Activated CD8-positive, alpha-beta memory T cell treated with anti-CD3 and anti-CD28 coated beads, Interleukin-2, amount 50 U/mL, for 4 hours (primary cell): Measurements from ENCODE around the gene CTNNBIP1.
"Not testable (repeated sequence)": the region's sequence is repeated elsewhere in the genome, so short reads cannot be mapped to it uniquely, and the experiment has no call there.

ENCODE experiments used
- DNase-seq: peaks from one replicate; pipeline ENCODE4 v3.0.0-alpha.2; 2020

CTNNBIP1 gene

DNA sequence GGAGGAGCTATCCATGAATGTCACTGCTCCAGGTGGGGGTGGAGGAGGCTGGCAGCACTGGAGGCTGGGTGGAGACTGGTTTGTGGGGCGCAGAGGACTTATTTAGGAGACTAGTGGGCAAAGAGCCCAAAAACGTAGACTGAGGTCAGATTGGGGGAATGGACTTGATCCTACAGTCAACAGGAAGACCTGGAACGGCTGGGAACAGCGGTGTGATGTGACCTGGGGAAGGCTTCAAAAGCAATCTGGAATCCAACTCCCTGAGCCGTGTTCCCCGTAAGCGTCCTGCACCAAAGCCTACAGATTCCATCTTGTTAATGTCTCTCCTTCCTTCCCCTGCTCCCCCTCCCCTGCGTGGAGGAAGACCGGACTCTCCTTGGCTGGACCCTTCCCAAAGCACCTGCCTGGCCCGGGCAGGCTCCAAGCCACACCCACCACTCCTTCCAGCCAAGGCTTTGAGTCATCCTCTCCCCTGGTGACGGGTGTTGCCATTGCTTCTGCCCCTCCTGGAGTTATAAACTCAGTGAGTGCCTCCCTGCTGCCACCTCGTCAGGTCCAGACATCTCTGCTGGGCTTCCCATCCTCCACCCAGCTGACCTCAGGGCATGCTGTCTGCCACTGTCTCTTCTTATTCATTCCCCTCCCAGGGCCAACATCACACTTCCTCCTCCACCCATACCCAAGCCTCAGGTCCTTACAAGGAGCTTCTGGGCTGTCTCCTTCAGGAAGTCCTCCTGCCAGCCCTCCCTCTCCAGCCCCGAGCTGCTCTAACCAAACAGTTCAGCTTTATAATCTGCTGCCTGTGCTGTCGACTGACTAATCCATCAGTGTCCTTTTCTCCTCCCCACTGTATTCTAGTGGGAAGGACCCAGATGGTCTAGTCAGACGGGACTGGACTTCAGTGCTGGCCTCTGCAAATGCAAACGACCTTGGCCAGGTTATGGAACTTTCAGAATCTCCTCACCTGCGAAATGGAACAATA is 84.7 kb downstream of the CTNNBIP1 start:
- peak; percentile 45 for DNase-seq

DNA sequence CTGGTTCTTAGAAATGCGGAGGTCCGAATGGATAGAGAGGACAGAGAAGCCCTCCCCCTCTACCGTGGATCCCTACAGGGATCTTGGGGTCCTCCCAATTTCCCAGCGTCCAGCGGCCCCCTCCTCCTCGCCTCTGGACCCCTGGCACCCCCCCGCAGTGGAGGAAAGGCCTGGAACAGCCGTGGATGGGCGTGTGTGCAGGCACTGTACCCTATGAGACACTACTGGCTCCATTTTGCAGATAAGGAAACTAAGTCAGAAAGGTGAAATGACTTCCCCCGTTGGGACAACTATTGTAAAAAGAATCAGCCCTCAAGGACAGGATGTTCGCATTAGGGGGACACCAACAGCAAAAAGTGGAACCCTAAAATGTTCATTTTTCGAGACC is 85.4 kb downstream of the CTNNBIP1 start:
- no peak for DNase-seq

DNA sequence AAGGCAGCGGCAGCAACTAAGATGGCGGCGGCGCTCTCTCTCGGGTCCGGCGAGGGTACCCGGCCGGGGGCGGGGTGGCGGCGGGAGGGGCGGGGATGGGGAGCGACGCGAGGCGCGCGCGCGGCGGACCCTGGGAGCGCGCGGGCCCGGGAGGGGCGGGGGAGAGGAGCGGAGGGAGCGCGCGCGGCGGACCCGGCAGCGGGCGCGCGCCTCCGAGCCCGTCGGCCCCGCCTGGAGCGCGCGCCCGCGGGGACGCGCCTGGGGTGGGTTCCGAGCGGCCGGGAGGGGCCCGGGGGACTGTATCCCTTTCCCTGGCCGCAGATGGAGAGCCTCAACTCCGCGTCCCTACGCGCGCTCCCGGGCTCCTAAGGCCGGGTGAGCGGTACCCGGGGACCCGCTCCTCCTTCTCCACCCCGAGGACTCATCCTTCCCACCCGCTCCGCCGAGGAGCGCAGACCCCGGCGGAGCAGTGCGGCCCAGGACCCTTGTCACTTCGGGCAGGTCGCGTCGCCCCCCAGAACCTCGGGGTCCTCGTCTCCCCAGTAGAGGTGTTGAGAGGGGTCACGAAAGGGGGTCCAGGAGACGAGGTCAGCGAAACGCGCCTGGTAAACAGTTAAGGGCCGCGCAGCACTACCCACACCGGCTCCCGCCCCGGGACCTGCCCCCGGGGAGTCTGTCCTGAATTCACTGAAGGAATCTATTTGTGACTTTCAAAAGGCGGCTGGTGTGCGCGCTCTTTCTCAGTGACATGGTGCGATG is 85.9 kb downstream of the CTNNBIP1 start, which contains the start of gene CLSTN1:
TSS of gene CLSTN1 (minus strand) at position 23 of the 759 bp plus-strand sequence. CDS start 232 bp downstream, outside the sequence.
- DNase-seq = peak; percentile 90

DNA sequence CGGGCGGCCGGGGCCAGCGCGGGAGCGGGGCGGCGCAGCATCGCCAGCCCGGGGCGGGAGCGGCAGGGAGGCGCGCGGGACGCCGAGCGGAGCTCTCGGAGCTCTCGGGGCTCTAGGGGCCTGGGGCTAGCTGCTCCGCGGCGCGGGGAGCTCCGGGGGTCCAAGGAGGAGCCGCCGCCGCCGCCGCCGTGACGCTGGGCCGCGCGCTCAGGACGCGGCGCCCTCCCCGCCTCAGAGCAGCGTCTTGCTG is 86.5 kb downstream of the CTNNBIP1 start:
- no peak for DNase-seq

DNA sequence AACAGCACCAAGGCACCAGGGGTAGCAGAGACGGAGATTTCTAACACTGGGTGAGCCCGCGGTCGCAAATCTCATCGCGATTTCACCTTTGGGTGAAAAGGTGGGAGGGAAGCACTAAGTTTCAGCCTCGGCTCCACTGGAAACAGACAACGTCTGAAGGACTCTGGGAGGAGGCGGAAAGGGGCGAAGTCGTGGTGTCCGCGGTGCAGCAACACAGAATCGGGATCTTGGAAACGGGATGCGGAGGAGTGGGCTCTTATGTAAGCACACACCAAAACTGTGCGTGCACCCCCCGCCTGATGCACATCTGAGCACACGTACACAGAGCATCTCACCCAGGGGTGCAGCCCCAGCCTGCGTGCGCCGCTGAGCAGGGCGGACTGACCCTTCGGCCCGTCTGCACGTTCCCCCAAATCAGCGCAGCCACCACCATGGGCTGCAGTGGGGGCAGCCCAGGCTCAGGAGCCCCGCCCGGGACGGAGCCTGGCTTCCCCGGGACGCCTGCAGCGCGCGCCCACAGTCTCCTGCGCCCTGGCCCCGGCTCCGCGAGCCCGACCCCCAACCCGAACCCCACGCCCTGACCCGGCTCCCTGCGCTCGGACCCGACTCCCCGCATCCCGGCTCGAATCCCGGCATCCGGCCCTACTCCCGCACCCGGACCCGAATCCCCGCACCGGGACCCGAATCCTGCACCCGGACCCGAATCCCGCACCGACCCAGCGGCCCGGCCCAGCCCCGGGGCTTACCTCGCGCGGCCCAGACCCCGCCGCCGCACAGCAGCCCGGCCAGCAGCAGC is 87.0 kb downstream of the CTNNBIP1 start:
- peak; percentile 29 for DNase-seq

DNA sequence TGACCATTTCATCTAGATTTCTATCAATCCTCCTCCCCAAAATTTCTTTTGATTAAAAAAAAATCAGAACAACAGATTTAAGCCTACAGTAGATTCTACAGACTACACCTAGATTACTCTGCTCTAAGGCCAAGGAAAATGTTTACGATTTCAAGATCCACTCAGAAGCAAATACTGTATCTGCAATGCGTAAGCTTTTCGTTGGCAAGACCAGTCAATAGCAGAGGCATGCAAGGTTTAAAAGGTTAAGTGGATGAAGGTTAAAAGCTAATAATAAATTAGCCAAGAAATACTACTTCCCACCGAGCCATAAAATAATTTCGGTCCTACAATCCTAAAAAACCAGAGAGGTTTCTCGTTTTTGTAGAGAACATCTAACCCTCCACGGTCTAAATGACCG is 87.6 kb downstream of the CTNNBIP1 start:
- no peak for DNase-seq

DNA sequence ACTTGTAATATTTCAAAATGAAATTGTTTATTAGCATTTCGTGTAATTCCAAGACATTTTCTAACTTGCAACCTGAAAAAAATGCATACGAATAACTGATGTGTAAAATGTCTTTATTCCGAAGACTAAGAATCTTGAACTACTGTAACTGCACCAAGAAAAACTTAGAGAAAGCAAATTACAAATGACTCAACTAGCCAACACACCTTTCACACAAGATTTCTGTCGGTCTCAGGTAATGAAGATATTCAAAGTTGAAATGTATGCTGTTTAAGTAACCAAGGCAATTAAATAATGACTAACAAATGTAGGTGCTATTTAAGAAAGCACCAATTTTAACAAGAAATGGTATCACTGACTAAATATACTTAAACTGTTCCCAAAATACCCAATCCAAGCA is 88.4 kb downstream of the CTNNBIP1 start:
- DNase-seq = no peak

DNA sequence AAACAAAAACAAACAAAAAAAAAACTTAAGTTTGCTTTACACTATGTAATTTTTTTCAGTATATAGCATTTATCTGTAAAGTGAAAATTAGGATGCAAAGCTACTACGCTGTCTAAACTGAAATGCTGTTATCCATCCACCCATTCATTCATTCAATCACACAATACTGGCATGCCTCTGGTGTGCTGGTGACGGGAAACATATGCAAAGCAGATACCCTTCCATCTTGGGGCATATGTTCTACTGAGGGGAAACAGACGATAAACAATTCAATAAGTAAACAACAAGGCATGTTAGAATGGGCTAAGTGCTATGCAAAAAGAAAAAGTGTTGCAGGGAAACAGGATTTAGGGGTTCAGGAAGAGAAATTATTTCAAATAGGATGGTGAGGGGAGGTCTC is 89.5 kb downstream of the CTNNBIP1 start:
- DNase-seq = no peak

DNA sequence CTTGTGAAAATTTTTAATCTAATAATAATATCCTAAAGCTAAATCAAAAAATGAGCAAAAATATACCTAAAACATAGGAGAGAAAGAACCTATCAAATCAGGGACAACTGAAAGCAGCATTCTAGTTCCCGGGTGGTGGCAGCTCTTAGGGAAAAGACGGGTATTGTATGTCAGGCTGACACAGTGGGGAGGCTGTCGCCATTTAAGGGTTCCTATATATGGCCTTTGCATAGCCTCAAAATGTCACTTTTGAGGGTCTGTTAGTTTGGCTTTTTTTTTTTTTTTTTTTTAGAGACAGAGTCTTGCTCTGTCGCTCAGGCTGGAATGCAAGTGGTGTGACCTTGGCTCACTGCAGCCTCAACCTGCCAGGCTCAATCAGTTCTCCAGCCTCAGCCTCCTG is 92.3 kb downstream of the CTNNBIP1 start:
- no peak for DNase-seq

DNA sequence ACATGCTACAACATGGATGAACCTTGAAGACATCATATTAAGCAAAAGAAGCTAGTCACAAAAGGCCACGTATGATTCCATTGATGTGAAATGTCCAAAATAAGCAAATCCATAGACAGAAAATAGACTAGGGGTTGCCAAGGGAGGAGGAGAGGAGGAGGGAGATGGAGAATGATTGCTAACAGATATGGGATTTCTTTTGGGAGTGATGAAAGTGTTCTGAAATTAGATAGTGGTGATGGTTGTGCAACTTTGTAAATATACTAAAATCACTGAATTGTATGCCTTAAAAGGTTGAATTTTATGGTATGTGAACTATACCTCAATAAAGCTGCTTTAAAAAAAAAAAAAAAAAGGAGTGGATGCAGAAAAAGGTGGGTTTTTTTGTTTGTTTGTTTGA is 93.9 kb downstream of the CTNNBIP1 start:
- no peak for DNase-seq

DNA sequence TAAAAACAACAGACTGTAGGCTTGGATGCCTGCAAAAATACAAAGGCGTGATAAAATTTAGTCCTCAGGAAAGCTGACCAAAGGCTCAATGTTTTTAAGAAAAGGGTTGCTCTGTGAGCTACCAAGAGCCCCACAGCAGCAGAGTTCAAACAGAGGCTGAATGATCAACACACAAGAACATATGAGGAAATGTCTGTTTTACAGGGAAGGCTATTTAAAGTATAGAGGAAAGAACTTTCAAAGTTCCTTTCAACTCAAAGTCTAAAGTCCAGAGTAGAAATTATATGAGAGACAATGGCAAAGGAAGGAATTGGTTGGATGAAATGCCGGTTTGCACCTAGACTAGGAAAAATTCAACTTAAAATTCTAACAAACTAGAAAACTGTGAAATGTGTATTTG is 94.9 kb downstream of the CTNNBIP1 start:
- no peak for DNase-seq

DNA sequence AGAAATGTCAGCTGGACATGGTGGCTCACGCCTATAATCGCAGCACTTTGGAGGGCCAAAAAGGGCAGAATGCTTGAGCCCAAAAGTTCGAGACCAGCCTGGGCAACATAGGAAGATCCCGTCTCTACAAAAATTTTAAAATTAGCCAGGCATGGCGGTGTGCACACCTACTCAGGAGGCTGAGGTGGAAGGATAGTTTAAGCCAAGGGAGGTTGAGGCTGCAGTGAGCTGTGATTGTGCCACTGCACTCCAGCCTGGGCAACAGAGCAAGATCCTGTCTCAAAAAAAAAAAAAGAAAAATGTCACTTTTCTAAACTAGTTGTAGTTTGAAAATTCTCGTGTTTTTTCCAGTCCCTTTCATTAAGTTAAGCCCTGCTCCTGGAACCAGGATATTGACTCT is 95.5 kb downstream of the CTNNBIP1 start:
- no peak for DNase-seq

DNA sequence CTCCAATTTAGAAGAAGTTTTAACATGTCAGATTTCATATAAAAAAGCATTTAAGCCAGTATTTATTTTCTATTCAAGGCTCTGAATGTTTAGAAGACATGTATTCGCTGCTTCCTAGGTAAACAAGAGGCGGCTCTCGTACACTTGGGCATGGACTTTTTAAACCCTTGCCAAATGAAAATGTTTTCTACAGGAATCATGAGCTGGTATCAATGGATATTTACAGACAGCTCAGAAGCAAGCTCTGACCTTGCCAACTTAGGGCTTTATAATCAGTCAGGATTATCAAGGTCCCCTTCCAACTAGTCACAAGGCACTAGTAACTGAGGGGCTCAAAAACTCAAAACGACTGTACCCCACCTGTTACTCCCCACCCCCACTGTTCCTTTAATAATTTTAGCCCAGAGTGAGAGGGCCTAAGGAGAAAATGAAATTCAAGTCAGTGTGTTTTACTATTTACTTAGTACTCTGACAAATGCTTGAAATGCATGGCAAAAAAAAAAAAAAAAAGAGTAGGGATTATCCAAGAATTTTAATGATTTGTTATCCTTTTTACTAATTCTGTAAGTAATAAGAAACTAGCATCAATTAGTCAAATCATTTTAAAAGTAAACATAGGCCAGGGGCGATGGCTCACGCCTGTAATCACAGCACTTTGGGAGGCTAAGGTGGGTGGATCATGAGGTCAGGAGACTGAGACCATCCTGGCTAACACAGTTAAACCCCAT is 98.7 kb downstream of the CTNNBIP1 start:
- DNase-seq = no peak

DNA sequence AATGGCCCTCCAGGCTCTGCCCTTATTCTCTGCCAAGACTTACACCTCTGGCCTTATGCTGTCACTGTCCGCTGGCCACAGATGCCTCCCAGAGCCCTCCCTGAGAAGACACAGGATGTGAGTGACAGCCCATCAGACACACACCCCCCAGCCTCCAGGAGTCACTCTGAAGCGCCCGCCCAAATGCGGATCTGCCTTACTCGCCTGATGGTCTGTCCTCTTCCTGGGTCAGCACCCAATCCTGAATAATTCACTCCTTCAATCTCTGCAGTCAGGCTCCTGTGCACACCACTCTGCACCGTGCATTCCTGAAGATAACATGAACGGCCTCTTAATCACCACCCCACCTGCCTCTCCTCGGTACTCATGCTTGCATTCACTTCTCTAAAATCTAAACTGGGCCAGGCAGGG is 101.0 kb downstream of the CTNNBIP1 start:
- DNase-seq = no peak

DNA sequence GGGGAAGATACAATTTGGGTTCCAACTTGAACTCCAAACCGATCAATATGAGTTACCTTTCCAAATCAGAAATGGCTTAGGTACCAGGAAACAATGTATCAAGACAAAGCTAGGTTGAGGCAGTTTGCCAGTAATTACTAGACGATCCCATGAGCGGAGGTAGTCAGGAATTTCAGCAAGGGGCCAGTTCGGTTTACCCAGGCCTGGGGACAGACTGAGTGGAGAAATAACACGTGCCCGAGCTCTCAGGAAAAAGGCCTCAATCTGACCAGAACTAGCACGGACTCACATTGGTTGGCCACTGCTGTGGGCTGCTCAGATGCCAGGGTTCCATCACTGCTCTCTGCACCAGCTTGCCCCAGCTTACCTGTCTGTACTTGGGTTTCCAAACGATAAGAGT is 101.6 kb downstream of the CTNNBIP1 start:
- no peak for DNase-seq

DNA sequence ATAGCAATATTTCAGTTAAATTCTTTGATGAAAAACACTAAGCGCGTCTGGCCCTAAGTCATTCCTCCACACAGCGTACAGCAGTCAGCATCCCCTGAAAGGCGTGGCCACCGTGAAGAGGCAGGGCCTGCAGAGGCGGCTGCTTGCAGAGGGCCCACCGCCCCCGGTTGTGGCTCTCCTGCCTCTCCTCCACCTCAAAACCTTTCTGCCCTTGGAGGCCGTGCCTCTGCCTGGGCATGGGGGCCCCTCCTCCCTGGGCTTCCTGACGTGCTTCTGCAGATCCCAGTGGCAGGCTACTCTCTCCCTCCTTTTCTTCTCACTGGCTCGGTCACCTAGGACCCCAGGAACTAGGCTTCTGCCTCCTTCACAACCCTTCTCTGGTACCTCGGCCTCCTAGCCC is 102.5 kb downstream of the CTNNBIP1 start:
- DNase-seq = no peak

DNA sequence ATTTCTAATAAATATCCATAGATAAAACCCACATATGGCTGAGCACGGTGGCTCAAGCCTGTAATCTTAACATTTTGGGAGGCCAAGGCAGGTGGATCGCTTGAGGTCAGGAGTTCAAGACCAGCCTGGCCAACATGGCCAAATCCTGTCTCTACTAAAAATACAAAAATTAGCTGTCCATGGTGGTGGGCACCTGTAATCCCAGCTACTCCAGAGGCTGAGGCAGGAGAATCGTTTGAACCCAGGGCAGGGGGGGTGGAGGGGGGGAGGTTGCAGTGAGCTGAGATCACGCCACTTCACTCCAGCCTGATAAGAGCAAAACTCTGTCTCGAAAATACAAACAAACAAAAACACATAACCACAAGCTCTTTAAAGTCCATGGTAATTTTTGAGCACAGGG is 104.1 kb downstream of the CTNNBIP1 start:
- not testable (repeated sequence) for DNase-seq

DNA sequence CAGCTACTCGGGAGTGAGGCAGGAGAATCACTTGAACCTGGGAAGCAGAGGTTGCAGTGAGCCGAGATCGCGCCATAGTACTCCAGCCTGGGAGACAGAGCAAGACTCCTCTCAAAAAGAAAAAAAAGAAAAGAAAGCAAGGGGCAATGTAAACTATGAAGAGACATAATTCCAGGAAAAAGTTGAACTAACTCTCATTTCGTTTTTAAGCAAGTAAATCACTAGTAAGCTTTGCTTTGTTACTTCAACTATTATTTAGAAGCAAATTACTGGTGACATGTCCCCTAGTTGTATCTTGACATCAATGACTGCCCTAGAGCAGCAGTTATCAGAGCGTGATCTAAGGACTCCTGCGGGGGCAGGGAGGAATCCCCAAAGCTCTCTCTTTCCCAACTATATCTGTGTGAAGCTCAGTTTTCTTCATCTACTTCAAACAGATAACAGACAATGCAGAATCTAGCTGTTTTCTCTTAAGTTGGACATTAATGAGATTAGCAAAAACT is 105.0 kb downstream of the CTNNBIP1 start:
- no peak for DNase-seq

DNA sequence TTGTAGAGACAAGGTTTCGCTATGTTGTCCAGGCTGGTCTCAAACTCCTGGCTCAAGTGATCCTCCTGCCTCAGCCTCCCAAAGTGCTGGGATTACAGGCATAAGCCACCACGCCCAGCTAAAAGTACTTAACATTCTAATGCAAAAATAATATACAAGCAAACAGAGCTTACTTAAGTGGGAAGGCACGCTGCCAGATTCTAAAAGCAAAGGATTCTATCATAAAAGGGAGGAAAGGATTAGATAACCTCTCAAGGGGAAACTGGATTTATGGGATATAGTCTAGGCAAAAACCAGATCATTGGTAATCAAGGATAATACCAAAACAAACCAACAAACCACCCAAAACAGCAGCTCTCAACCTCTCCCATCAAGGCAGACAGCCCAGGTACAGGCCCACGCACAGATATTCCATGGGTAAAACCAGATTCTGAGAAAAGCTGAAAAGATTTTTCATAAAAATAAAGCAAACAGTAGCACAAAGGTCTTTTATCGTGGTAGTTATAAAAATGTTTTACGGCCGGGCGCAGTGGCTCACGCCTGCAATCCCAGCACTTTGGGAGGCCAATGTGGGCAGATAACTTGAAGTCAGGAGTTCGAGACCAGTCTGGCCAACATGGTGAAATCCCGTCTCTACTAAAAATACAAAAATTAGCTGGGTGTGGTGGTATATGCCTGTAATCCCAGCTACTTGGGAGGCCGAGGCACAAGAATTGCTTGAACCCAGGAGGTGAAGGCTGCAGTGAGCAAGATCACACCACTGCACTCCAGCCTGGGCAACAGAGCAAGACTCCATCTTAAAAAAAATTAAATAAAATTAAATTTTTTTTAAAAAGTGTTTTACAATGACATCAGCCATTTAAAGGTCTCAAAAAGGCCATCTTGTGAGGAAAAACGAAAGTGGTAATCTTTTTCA is 106.8 kb downstream of the CTNNBIP1 start:
- DNase-seq = not testable (repeated sequence)

DNA sequence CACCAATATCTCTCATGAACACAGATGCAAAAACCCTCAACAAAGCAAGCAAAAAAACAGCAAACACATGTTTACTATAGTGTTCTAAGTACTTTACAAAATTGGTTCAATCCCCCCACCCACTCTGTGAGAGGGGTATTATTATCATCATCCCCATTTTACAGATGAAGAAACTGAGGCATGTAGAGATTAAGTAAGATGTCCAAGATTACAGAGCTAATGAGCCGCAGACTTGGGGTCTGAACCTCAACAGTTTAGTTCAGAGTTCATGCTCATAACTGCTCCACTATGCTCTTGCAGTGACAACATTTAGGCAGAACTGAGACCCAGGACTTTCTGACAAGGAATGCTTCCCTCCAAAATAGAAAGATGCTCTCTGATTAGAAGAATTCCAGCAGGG is 108.2 kb downstream of the CTNNBIP1 start:
- no peak for DNase-seq
